H1 (cell line): ENCODE data around the gene KCNJ18. TPM values are rescaled to one million over a fixed set of nuclear protein-coding genes. Genes with fewer than 3 reads are reported as not detected.

Source experiments
- CTCF ChIA-PET: fragments of 300-600 bp; sonication (Branson Sonifier 250); formaldehyde crosslinking; loops from one replicate; lab custom pipeline; 2021; ENCODE audit not compliant: partially characterized antibody; lab: Charles Lee
- POLR2A ChIA-PET: fragments of 300-600 bp; sonication (Branson Sonifier 250); formaldehyde crosslinking; loops from one replicate; lab custom pipeline; 2021; ENCODE audit warnings: inconsistent platforms; ENCODE audit not compliant: partially characterized antibody; lab: Charles Lee
- DNase-seq, 2 experiments: peaks; one replicate each; pipeline versions ENCODE4 v3.0.0 to v3.0.0-alpha.2; 2010 to 2022; ENCODE audit warnings: low spot score in 2 of 2, low read depth in 1 of 2, mixed read lengths in 1 of 2
- FAIRE-seq: peaks from 2 replicates; lab custom pipeline; 2011; peaks lifted over from hg19 to GRCh38; lab: Jason Lieb, UNC
- H2AFZ ChIP-seq: 2 replicates; pipeline ENCODE4 v1.8.1; 2012; ENCODE audit warnings: low read length, inconsistent platforms
- H2AK5ac ChIP-seq: 2 replicates; pipeline ENCODE4 v1.6.1; 2013; ENCODE audit warnings: low read depth, low read length
- H2BK120ac ChIP-seq: replicated peaks from 2 replicates; pipeline ENCODE3; 2013; ENCODE audit warnings: low read depth, low read length, inconsistent platforms
- H2BK12ac ChIP-seq: 2 replicates; pipeline ENCODE4 v1.6.1; 2013; ENCODE audit warnings: low read depth, low read length
- H2BK15ac ChIP-seq: 2 replicates; pipeline ENCODE4 v1.6.1; 2013; ENCODE audit warnings: low read length
- H2BK20ac ChIP-seq: 2 replicates; pipeline ENCODE4 v1.6.1; 2013; ENCODE audit warnings: low read length
- H2BK5ac ChIP-seq: 2 replicates; pipeline ENCODE4 v1.6.1; 2013; ENCODE audit warnings: low read depth, low read length
- H3K14ac ChIP-seq: 2 replicates; pipeline ENCODE4 v1.6.1; 2013; ENCODE audit warnings: inconsistent platforms; ENCODE audit not compliant: insufficient read length
- H3K18ac ChIP-seq: 2 replicates; pipeline ENCODE4 v1.6.1; 2013; ENCODE audit warnings: low read length; ENCODE audit errors: extremely low read depth
- H3K23ac ChIP-seq: 2 replicates; pipeline ENCODE4 v1.6.1; 2013; ENCODE audit warnings: inconsistent platforms; ENCODE audit not compliant: insufficient read length
- H3K23me2 ChIP-seq: 2 replicates; pipeline ENCODE4 v1.6.1; 2013; ENCODE audit warnings: low read depth, low read length
- H3K27ac ChIP-seq: 2 replicates; pipeline ENCODE4 v1.6.1; 2011; ENCODE audit warnings: low read depth, low read length, inconsistent platforms
- H3K27me3 ChIP-seq, 4 experiments: replicated peaks in 1 of 4; 1 replicate in 1 of 4; 2 replicates in 3 of 4; pipeline versions ENCODE4 v1.6.1 to v1.8.1; 2011 to 2013; ENCODE audit warnings: low read length in 3 of 4, mild to moderate bottlenecking in 3 of 4, inconsistent platforms in 2 of 4, mixed read lengths in 2 of 4, moderate library complexity in 1 of 4; ENCODE audit not compliant: control insufficient read depth in 3 of 4, insufficient read depth in 3 of 4; ENCODE audit errors: extremely low read depth in 1 of 4
- H3K36me3 ChIP-seq, 4 experiments: 2 replicates each; pipeline versions ENCODE4 v1.6.1 to v1.8.1; 2011 to 2013; ENCODE audit warnings: mild to moderate bottlenecking in 4 of 4, low read length in 3 of 4, moderate library complexity in 2 of 4, control low read depth in 1 of 4, inconsistent platforms in 1 of 4; ENCODE audit not compliant: insufficient read depth in 4 of 4, control insufficient read depth in 2 of 4
- H3K4ac ChIP-seq: replicated peaks from 2 replicates; pipeline ENCODE3; 2013; ENCODE audit warnings: low read length, low read depth, mixed read lengths, inconsistent platforms; ENCODE audit not compliant: insufficient read length
- H3K4me1 ChIP-seq, 4 experiments: replicated peaks in 1 of 4; 1 replicate in 1 of 4; 2 replicates in 3 of 4; pipeline versions ENCODE4 v1.6.1 to v1.8.1; 2011 to 2013; ENCODE audit warnings: low read length in 3 of 4, inconsistent platforms in 2 of 4, mixed read lengths in 1 of 4; ENCODE audit not compliant: insufficient read depth in 4 of 4, control insufficient read depth in 3 of 4
- H3K4me2 ChIP-seq, 2 experiments: 2 replicates each; pipeline versions ENCODE4 v1.6.1 to v1.8.1; 2011 to 2013; ENCODE audit warnings: low read depth in 2 of 2, low read length in 2 of 2, control low read depth in 1 of 2, inconsistent platforms in 1 of 2, mild to moderate bottlenecking in 1 of 2; ENCODE audit not compliant: insufficient read depth in 1 of 2
- H3K4me3 ChIP-seq, 4 experiments: fragments of 200-600, 300-600 bp in 1 of 4; sonication (generic), shearing (Covaris generic), sonication (Bioruptor Twin) in 1 of 4; 2 replicates each; pipeline versions ENCODE4 v1.5.1 to v1.8.1; 2011 to 2016; ENCODE audit warnings: low read length in 4 of 4, low read depth in 3 of 4, control low read depth in 2 of 4, inconsistent platforms in 2 of 4, mild to moderate bottlenecking in 2 of 4, mixed read lengths in 1 of 4, moderate library complexity in 1 of 4; ENCODE audit not compliant: insufficient read depth in 2 of 4; ENCODE audit errors: extremely low read depth in 1 of 4
- H3K56ac ChIP-seq: replicated peaks from 2 replicates; pipeline ENCODE3; 2013; ENCODE audit warnings: low read depth, mild to moderate bottlenecking, mixed read lengths, low read length, inconsistent platforms; ENCODE audit not compliant: insufficient read length
- H3K79me1 ChIP-seq: 2 replicates; pipeline ENCODE4 v1.6.1; 2013; ENCODE audit warnings: low read depth, low read length, control low read depth
- H3K79me2 ChIP-seq, 2 experiments: 2 replicates each; pipeline versions ENCODE4 v1.6.1 to v1.8.1; 2012 to 2013; ENCODE audit warnings: low read length in 2 of 2, mild to moderate bottlenecking in 2 of 2, inconsistent platforms in 1 of 2; ENCODE audit not compliant: insufficient read depth in 2 of 2, control insufficient read depth in 1 of 2
- H3K9ac ChIP-seq, 4 experiments: replicated peaks in 1 of 4; 1 replicate in 1 of 4; 2 replicates in 3 of 4; pipeline versions ENCODE4 v1.6.1 to v1.8.1; 2011 to 2013; ENCODE audit warnings: low read depth in 3 of 4, low read length in 3 of 4, control low read depth in 2 of 4, mild to moderate bottlenecking in 2 of 4, moderate library complexity in 2 of 4, inconsistent platforms in 1 of 4; ENCODE audit errors: extremely low read depth in 1 of 4
- H3K9me3 ChIP-seq, 2 experiments: 2 replicates each; pipeline versions ENCODE4 v1.6.1 to v1.8.1; 2012 to 2013; ENCODE audit warnings: mild to moderate bottlenecking in 2 of 2, moderate library complexity in 2 of 2, control low read depth in 1 of 2, inconsistent platforms in 1 of 2, low read depth in 1 of 2, low read length in 1 of 2, mixed read lengths in 1 of 2; ENCODE audit not compliant: insufficient read depth in 2 of 2
- H4K20me1 ChIP-seq, 2 experiments: replicated peaks in 1 of 2; 2 replicates each; pipeline versions ENCODE3 to v1.8.1; 2011 to 2013; ENCODE audit warnings: inconsistent platforms in 2 of 2, low read length in 2 of 2, mild to moderate bottlenecking in 1 of 2; ENCODE audit not compliant: insufficient read depth in 2 of 2, control insufficient read depth in 1 of 2
- H4K5ac ChIP-seq: 2 replicates; pipeline ENCODE4 v1.6.1; 2013; ENCODE audit warnings: low read length, low read depth, mixed read lengths, inconsistent platforms; ENCODE audit not compliant: insufficient read length
- H4K8ac ChIP-seq: 2 replicates; pipeline ENCODE4 v1.8.0; 2013; ENCODE audit warnings: mild to moderate bottlenecking, moderate library complexity, low read length, inconsistent platforms; ENCODE audit not compliant: insufficient read depth; ENCODE audit errors: extremely low read depth
- H4K91ac ChIP-seq: replicated peaks from 2 replicates; pipeline ENCODE3; 2013; ENCODE audit warnings: low read length, mixed read lengths, inconsistent platforms; ENCODE audit not compliant: insufficient read length
- CBX8 ChIP-seq: fragments of 300-800, 300-1000 bp; sonication (generic); IDR thresholded peaks from 2 replicates; pipeline ENCODE4 v1.7.1; 2016; ENCODE audit warnings: low read depth, low read length, borderline replicate concordance
- CHD2 ChIP-seq: IDR thresholded peaks from 2 replicates; pipeline ENCODE4 v1.6.1; 2012; ENCODE audit warnings: low read length, improper control_type of control experiment
- CREB1 ChIP-seq: IDR thresholded peaks from 2 replicates; pipeline ENCODE4 v1.6.1; 2012; ENCODE audit warnings: inconsistent platforms
- EZH2 ChIP-seq: fragments of 200-600 bp; sonication (generic); IDR thresholded peaks from 2 replicates; pipeline ENCODE4 v1.7.1; 2012; ENCODE audit warnings: low read depth, mild to moderate bottlenecking, moderate library complexity, low read length, inconsistent platforms; ENCODE audit not compliant: severe bottlenecking
- GABPA ChIP-seq: IDR thresholded peaks from 2 replicates; pipeline ENCODE4 v1.6.1; 2011; ENCODE audit warnings: mild to moderate bottlenecking, low read length, moderate library complexity, borderline replicate concordance; ENCODE audit not compliant: insufficient read depth
- GTF2F1 ChIP-seq: IDR thresholded peaks from 2 replicates; pipeline ENCODE4 v1.6.1; 2012; ENCODE audit warnings: low read depth, low read length, improper control_type of control experiment, borderline replicate concordance
- HDAC2 ChIP-seq, 2 experiments: fragments of 300-600 bp in 1 of 2; sonication (generic) in 1 of 2; IDR thresholded peaks; 2 replicates each; pipeline ENCODE4 v1.6.1; 2011 to 2012; ENCODE audit warnings: low read depth in 2 of 2, low read length in 2 of 2, mild to moderate bottlenecking in 2 of 2, moderate library complexity in 2 of 2, borderline replicate concordance in 1 of 2, inconsistent platforms in 1 of 2
- TAF1 ChIP-seq: IDR thresholded peaks from 2 replicates; pipeline ENCODE4 v1.6.1; 2011; ENCODE audit warnings: mild to moderate bottlenecking, low read depth, low read length
- TAF7 ChIP-seq: optimal IDR thresholded peaks from 2 replicates; pipeline ENCODE3; 2011; ENCODE audit warnings: low read depth, mild to moderate bottlenecking, inconsistent platforms, low read length, moderate library complexity, borderline replicate concordance
- YY1 ChIP-seq: IDR thresholded peaks from 2 replicates; pipeline ENCODE4 v1.6.1; 2011; ENCODE audit warnings: low read depth, mild to moderate bottlenecking, low read length
- WGBS, 2 experiments: shearing (Covaris generic) in 1 of 2; methylation state at CpG; one replicate each; pipeline versions ENCODE4 v1.1.6 to v1.1.7; 2013 to 2015; ENCODE audit warnings: low lambda C conversion rate in 2 of 2, mixed read lengths in 2 of 2, inconsistent platforms in 1 of 2, low coverage in 1 of 2, missing lambda C conversion rate in 1 of 2; ENCODE audit not compliant: insufficient replicate concordance in 2 of 2, insufficient coverage in 1 of 2, insufficient read length in 1 of 2; ENCODE audit errors: extremely low coverage in 1 of 2, missing lambda C conversion rate in 1 of 2; 5-methylcytosine and 5-hydroxymethylcytosine counted together
- polyA plus RNA-seq, 7 experiments: library from polyadenylated mRNA; depleted of rRNA in 3 of 7; stranded (reverse) in 5 of 7; unstranded in 2 of 7; fragments of >200 nt in 5 of 7; fragments of 200-250 nt in 2 of 7; gene quantifications; 1 replicate in 5 of 7; 2 replicates in 1 of 7; 4 replicates in 1 of 7; pipeline versions ENCODE4 v1.2.1 to v1.2.3, GENCODE V29; 2011 to 2013; ENCODE audit warnings: missing spikeins in 2 of 7, mixed read lengths in 2 of 7
- total RNA-seq: library from RNA; stranded (reverse); fragmentation: NEBNext Ultra II Directional; extraction: Animal tissue kit (Norgen Biotek cat#: 25700); gene quantifications from 2 replicates; pipeline ENCODE4 v1.2.1, GENCODE V29; 2021
- TF ChIP-seq, protein P1 (sequence below): IDR thresholded peaks from 2 replicates; pipeline ENCODE4 v1.6.1; 2011; ENCODE audit warnings: low read depth, mild to moderate bottlenecking, low read length; ENCODE audit not compliant: insufficient read depth
- TF ChIP-seq, protein P2 (sequence below): IDR thresholded peaks from 2 replicates; pipeline ENCODE4 v1.6.1; 2012; ENCODE audit warnings: low read length, inconsistent platforms

KCNJ18 gene
- total and polyA plus RNA-seq, 2 of the 8 experiments (the other 6 are each of a cell fraction or from before 2014, with no cell fraction given), result not detected

DNA sequence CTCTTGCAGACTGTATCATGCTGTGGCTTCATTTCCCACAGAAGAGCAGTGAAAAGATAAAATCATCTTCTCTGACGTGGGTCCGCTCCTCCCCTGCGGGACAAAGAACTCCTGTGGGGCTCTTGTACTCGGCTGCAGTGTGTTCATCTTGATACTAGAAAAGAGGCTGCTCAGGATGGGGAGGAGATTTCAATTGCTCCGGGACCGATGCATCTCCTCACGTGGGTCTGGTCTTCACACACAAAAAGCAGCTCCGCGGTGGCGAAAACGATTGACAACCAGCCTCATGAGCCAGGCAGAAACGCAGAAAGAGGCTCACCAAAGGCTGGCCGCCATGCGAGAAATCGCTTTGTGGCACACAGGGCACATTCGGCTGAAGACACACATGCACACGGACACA is 14.4 kb upstream of the KCNJ18 start:
- no peak overlapping the region for H2BK5ac ChIP-seq
- no peak overlapping the region for H3K9ac ChIP-seq
- H2AFZ ChIP-seq, result no peak overlapping the region
- ChIA-PET CTCF (no interaction called here), POLR2A (no interaction called here)
- H3K4me3 ChIP-seq, result no peak overlapping the region
- H3K79me2 ChIP-seq, result no peaks in the 10 kb centered on the region
- no peak overlapping the region for H4K8ac ChIP-seq
- H3K9me3 ChIP-seq, result peaks cover 53 to 97% of the 10 kb centered on the region in 2 experiments
- no peak overlapping the region for H2BK20ac ChIP-seq
- 84% methylated on average over 17 of the region's 17 CpGs; no CpG with 5 or more reads in 1 of the 2 experiments for WGBS, 2 experiments
- no peak overlapping the region for H2BK15ac ChIP-seq
- no peak overlapping the region for H4K91ac ChIP-seq
- H4K5ac ChIP-seq, result no peak overlapping the region
- H3K27me3 ChIP-seq, result no peaks in the 10 kb centered on the region
- H3K4ac ChIP-seq, result no peak overlapping the region
- no peak overlapping the region for H2AK5ac ChIP-seq
- no peak overlapping the region for H3K4me2 ChIP-seq
- H3K14ac ChIP-seq, result no peak overlapping the region
- H4K20me1 ChIP-seq, result no peaks in the 10 kb centered on the region
- H3K23me2 ChIP-seq, result no peaks in the 10 kb centered on the region
- FAIRE-seq (no peak), DNase-seq (no peak)
- H2BK12ac ChIP-seq, result no peak overlapping the region
- no peak overlapping the region for H3K27ac ChIP-seq
- no peak overlapping the region for H3K18ac ChIP-seq
- no peaks in the 10 kb centered on the region for H3K4me1 ChIP-seq
- H2BK120ac ChIP-seq, result no peak overlapping the region
- H3K56ac ChIP-seq, result no peak overlapping the region
- H3K79me1 ChIP-seq, result no peaks in the 10 kb centered on the region
- H3K23ac ChIP-seq, result no peak overlapping the region
- H3K36me3 ChIP-seq, result peaks cover 0 to 6% (median 0%) of the 10 kb centered on the region in 4 experiments; a peak in 1 of 8 replicates
- no peak for TF ChIP-seq TAF1
- no peak for TF ChIP-seq GTF2F1
- TF ChIP-seq, protein P1, sequence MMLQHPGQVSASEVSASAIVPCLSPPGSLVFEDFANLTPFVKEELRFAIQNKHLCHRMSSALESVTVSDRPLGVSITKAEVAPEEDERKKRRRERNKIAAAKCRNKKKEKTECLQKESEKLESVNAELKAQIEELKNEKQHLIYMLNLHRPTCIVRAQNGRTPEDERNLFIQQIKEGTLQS, result no peak
- TF ChIP-seq CHD2, result no peak
- TF ChIP-seq HDAC2 (IDR thresholded peaks at IDR 0.05; ENCODE audit: borderline replicate concordance in 1 of 2, low read depth in 2 of 2, low read length in 2 of 2), result no peak
- TF ChIP-seq CREB1, result no peak
- TF ChIP-seq TAF7, result no peak
- no peak for TF ChIP-seq YY1
- TF ChIP-seq GABPA, result no peak
- TF ChIP-seq, protein P2, sequence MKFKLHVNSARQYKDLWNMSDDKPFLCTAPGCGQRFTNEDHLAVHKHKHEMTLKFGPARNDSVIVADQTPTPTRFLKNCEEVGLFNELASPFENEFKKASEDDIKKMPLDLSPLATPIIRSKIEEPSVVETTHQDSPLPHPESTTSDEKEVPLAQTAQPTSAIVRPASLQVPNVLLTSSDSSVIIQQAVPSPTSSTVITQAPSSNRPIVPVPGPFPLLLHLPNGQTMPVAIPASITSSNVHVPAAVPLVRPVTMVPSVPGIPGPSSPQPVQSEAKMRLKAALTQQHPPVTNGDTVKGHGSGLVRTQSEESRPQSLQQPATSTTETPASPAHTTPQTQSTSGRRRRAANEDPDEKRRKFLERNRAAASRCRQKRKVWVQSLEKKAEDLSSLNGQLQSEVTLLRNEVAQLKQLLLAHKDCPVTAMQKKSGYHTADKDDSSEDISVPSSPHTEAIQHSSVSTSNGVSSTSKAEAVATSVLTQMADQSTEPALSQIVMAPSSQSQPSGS, result no peak
- TF ChIP-seq CBX8, result no peak
- no peak for TF ChIP-seq EZH2
